ENCODE measurements around the gene ROS1. TPM values are rescaled to one million over a fixed set of nuclear protein-coding genes. Genes with fewer than 3 reads are reported as not detected.
"Not testable (repeated sequence)": the region's sequence is repeated elsewhere in the genome, so short reads cannot be mapped to it uniquely, and the experiment has no call there.

Gene ROS1
- total RNA-seq, 1 experiment from 2014 or later, result 0.43 TPM

DNA sequence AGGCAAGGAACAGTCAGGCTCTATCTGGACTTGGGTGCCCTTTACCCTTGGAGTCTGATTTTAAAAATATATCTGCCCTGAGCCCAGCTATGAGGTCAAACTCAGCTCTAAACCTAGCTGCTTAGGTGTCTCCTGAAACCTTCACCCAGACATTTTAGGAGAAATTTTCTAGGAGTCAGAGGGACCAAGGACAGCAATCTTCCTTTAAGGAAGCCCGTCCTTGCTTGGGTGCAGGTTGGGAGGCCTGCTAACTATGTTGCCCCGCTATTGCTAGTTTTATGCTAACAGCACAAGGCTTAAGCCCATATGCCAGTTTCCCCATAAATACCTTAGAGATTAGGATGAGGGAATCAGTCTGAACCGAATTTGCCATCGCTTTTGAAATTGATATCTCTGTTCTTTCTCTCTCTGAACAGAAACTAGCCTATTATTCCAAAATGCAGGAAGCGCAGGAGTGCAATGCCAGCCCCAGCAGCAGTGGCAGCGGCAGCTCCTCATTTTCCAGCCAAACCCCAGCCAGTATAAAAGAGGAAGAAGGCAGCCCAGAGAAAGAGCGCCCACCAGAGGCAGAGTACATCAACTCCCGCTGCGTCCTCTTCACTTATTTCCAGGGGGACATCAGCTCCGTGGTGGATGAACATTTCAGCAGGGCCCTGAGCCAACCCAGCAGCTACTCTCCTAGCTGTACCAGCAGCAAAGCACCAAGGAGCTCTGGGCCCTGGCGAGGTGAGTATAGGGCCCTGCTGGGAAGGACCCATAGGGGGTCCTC is 157.8 kb downstream of the ROS1 start:
- H3K27me3 ChIP-seq, result peaks cover 79% of the 10 kb centered on the region

DNA sequence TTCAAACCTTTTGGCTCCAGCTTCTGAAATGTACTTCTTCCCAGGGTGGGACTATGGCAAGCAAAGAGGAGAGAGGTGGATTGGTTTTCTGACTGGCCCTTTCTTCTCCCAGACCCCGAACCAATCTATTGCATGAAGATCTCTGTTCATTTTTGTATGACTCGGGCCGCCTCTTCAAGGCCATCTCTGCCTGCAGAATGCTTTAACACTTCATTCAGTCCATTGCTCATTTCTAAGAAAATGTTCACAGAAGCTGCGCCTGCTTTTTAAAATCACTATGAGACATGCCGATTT is 158.7 kb downstream of the ROS1 start:
- H3K4me3 ChIP-seq, result no peak overlapping the region
- DNase-seq, result no peak
- peaks cover 76% of the 10 kb centered on the region for H3K27me3 ChIP-seq
- no peaks in the 10 kb centered on the region for H3K36me3 ChIP-seq
- H3K9me3 ChIP-seq, result no peaks in the 10 kb centered on the region

More for the DNA sequence above, 157.8 kb downstream of the ROS1 start:
- H3K36me3 ChIP-seq, result no peaks in the 10 kb centered on the region
- H3K9me3 ChIP-seq, result no peaks in the 10 kb centered on the region
- no peak overlapping the region for H3K4me3 ChIP-seq
- DNase-seq, result no peak

DNA sequence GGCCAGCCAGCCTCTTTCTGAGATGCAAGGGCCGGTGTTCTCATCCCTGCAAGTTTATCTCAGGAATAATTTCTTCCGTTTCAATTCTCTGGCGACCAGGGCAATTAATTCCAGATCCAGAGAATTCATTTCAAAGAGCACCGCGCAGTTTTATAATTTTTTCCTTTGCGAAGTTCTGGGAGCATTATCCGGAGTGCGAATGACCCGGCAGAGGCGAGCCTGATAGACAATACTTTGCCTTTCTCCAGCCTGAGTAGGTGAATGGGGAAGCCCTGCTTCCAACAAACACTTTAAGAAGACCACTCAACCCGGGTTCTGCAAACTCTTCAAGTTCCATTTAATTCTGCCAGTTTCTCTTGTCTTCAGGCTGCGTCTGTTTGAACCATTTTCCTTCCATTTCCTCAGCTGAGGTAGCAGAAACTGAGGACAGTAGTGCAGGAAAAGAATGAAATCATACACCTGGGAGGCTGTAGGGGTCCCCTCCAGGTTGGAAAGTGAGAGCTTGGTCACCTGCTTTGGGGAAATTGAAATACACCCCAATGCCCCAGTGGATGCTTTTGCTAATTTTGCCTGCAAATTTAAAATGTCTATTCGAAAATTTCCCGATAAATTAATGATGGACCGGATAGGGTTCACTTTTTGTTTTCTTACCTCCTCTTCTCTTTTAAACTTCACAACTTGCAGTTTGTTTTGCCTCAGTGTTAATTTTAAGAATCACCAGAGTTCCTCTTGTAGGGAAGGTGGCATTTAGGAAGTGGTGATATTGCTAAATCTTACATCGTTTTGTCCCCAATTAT is 159.3 kb downstream of the ROS1 start:
- Histone ChIP-seq H3K27me3 (peaks cover 76% of the 10 kb centered on the region), H3K36me3 (no peaks in the 10 kb centered on the region), H3K9me3 (no peaks in the 10 kb centered on the region), H3K4me3 (no peak overlapping the region; the same call in 1 of the 2 replicates)
- DNase-seq, result no peak

DNA sequence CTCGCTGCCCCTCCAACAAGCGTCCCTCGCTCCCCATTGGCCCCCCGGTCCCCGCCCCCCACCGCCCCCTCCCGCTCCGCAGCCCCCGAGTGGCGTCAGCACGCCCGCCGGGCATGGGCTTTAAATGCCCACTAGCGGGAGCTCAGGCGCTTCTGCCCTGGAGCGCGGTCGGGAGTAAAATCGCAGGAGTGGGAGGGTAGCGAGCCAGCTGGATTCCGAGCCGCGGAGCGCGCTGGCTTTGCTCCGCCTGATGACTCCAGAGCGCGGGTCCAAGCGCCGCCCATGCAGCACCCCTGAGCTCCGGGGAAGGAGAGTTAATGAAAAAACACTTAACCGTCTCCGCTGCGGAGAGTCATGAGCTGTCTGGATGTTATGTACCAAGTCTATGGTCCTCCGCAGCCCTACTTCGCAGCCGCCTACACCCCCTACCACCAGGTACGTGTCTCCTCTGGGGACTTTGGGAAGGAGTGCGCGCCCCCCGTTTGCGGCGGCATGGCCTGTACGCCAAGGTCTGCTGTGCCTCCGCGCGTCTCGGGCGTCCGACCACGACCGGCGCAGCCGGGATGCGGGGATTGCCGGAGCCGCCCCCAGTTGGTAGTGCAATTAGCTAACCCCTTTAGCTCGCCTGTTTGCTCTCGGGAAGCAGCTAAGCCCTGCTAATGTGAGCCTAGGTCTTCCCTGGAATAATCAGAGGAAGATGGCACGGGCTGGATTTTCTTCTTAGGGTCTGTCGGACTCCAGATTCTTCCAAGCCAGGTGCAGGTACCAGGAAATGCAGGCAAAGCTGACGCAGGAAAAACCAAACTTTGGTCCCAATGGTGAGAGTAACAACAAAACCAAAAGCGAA is 160.1 kb downstream of the ROS1 start, which contains the start of gene VGLL2:
Gene VGLL2 (plus strand): TSS at position 149 of the 847 bp plus-strand sequence. CDS start 206 bp downstream, at position 355.
- peak within 1 kb of the TSS; percentile 49 for H3K4me3 ChIP-seq
- no peaks in the 10 kb centered on the region for H3K9me3 ChIP-seq
- peaks cover 81% of the 10 kb centered on the region for H3K27me3 ChIP-seq
- H3K36me3 ChIP-seq, result no peaks in the 10 kb centered on the region
- DNase-seq, result peak; percentile 68

DNA sequence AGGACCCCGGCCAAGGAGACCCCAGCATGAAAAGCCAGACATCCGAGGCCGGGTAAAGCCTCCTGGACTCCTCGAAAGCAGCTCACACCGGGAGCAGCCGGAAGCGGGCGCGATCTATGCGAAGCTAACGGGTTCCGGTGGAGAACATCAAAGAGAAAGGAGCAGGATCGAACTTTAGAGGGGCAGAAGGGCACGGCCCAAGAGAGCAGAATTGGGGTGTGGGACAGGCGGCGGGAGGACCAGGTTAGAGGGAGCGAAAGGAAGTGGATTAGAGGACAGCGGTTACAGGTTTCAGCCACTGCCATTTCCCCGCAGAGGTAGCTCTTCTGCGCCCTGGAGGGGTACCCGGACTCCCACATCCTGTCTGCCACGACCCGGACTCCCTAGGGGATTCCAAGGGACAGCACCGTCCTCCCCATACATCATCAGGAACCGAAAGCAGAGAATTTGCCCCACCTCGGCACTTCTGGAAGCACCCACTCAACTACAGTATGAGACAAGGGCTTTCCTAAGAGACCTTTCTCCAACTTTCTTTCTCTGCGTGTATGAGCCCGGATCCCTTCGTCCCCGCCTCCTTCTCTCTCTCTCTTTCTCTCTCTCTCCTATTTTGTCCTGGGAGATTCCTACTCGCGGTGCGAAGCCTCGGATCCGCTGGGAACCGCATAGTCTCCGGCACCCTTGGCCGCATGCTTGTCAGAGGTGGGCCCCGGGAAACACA is 160.9 kb downstream of the ROS1 start:
- Histone ChIP-seq H3K36me3 (no peaks in the 10 kb centered on the region), H3K9me3 (no peaks in the 10 kb centered on the region), H3K27me3 (peaks cover 78% of the 10 kb centered on the region), H3K4me3 (peak overlapping the region; percentile 49)
- no peak for DNase-seq

DNA sequence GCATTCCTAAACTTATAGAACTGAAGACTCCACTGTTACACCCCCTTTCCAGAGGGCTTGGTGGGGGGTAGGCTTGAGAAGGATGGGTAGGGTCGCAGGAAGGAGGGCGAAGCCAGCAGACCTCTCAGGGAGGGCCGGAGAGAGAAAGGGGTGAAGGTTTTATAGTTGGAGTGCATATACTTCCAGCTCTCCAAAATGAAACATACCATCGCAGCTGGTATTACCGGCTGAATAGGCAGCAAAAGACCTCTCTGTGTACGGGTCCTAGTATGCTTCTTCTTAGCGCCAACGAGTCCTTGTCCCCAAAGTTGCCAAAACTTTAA is 161.4 kb downstream of the ROS1 start:
- H3K36me3 ChIP-seq, result no peaks in the 10 kb centered on the region
- DNase-seq, result no peak
- peak overlapping the region; percentile 49 for H3K4me3 ChIP-seq
- peaks cover 73% of the 10 kb centered on the region for H3K27me3 ChIP-seq
- H3K9me3 ChIP-seq, result no peaks in the 10 kb centered on the region

DNA sequence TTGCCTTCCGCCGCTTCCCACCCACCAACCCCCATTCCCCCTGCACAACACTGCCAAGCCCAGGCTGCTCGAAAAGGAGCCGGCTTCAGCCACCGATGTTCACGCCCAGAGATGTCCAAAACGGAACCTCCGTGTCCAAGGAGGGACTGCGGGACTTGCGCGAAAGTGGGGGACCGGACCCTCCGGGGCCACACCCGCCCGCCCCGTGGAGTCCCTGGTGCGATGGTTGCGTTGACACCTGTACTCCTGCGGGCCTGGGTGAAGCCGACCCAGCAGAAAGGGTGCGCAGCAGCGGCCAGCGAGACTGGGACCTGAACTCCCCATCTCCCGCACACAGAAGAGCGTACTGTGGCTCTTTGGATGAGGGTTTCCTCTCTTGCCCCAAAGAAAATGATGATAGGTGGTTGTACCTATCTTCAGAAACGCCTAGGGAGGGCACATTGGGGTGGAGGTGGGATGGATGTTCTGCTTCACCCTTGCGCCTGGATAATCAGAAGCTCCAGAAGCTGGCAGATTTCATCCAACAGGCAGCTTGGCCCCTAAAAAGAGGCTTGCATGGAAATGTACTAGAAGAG is 162.3 kb downstream of the ROS1 start:
- Histone ChIP-seq H3K4me3 (no peak overlapping the region), H3K36me3 (no peaks in the 10 kb centered on the region), H3K9me3 (no peaks in the 10 kb centered on the region), H3K27me3 (peaks cover 65% of the 10 kb centered on the region)
- DNase-seq, result no peak

DNA sequence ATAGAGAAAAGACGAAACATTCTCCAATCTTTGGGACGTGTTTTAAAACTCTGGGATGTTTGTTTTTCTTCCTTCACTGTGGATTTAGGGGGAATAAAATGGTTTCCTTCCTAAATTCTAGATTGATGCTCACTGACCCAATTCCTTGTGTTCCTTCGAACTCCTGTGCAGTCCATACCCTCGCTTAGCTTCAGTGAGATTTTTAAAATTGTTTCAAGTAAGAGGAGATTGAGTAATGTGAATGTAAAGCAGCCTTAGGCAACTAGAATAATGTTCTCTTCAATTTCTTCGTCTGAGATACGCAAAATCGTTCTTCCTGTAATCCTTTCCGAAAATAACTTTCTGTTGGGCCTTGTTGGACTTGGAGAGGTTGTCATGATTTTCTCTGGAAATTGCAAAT is 162.9 kb downstream of the ROS1 start:
- DNase-seq, result no peak
- Histone ChIP-seq H3K36me3 (no peaks in the 10 kb centered on the region), H3K4me3 (no peak overlapping the region), H3K9me3 (no peaks in the 10 kb centered on the region), H3K27me3 (peaks cover 59% of the 10 kb centered on the region)

DNA sequence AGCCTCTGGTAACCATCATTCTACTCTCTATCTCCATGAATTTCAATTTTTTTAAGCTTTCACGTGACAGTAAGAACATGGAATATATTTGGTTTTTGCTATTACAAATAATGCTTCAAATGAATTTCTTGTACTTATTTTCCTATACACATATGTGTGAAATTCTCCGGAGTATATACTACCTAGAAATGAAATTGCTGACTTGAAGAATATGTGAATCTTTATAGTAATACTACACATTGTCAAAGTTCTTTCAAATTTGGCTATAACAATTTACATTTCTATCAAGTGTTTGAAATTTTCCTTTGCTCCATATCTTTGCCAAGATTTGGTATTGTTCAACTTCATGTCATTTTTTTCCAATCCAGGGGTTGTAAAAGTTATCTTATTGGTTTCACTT is 172.0 kb downstream of the ROS1 start:
- DNase-seq, result no peak
- Histone ChIP-seq H3K36me3 (no peaks in the 10 kb centered on the region), H3K27me3 (no peaks in the 10 kb centered on the region), H3K9me3 (no peaks in the 10 kb centered on the region), H3K4me3 (no peak overlapping the region)

DNA sequence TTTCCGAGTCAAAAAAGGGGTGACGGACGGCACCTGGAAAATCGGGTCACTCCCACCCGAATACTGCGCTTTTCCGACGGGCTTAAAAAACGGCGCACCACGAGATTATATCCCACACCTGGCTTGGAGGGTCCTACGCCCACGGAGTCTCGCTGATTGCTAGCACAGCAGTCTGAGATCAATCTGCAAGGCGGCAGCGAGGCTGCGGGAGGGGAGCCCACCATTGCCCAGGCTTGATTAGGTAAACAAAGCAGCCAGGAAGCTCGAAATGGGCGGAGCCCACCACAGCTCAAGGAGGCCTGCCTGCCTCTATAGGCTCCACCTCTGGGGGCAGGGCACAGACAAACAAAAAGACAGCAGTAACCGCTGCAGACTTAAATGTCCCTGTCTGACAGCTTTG is 180.8 kb downstream of the ROS1 start:
- H3K9me3 ChIP-seq, H3K36me3 ChIP-seq, H3K4me3 ChIP-seq, H3K27me3 ChIP-seq, DNase-seq: not testable (repeated sequence)

DNA sequence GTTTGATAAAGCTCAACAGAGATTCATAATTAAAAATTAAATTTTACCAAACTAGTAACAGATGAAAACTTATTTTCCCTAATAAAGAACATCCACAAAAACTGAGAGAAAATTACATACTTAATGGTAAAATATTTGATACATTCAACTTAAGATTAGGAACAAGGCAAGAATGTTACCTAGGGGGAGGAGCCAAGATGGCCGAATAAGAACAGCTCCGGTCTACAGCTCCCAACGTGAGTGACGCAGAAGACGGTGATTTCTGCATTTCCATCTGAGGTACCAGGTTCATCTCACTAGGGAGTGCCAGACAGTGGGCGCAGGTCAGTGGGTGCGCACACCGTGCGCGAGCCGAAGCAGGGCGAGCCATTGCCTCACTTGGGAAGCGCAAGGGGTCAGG is 181.2 kb downstream of the ROS1 start:
- H3K36me3 ChIP-seq, H3K27me3 ChIP-seq, H3K9me3 ChIP-seq, H3K4me3 ChIP-seq, DNase-seq: not testable (repeated sequence)

Other genes with a start within 250 kb of the ROS1 start
- not detected in 2 replicates for gene VGLL2, start 160.4 kb downstream of the ROS1 start, total RNA-seq (2014; rRNA removed; shearing (Covaris generic); ENCODE audit: low replicate concordance)
- 20.9 and 34.8 TPM in 2 replicates for gene DCBLD1, start 56.7 kb upstream of the ROS1 start, total RNA-seq (2014; rRNA removed; shearing (Covaris generic); ENCODE audit: low replicate concordance)
- gene GOPC, start 176.6 kb upstream of the ROS1 start, total RNA-seq (2014; rRNA removed; shearing (Covaris generic); ENCODE audit: low replicate concordance), result 15.4 and 18.5 TPM in 2 replicates
- gene NUS1, start 249.5 kb upstream of the ROS1 start, total RNA-seq (2014; rRNA removed; shearing (Covaris generic); ENCODE audit: low replicate concordance), result 33.9 and 44.9 TPM in 2 replicates